MM.1S (cell line): Measurements from ENCODE around the gene CCR2.

Source experiments
- EZH2 ChIP-seq: fragments of 300-600 bp; sonication (generic); optimal IDR thresholded peaks from 2 replicates; pipeline ENCODE3; 2017; ENCODE audit warnings: low read depth, mild to moderate bottlenecking, antibody characterized with exemption, low read length, mixed read lengths
- EZH2phosphoT487 ChIP-seq: fragments of 300-600 bp; sonication (generic); IDR thresholded peaks from 2 replicates; pipeline ENCODE4 v1.6.1; 2018; ENCODE audit warnings: antibody characterized with exemption, low read length
- TF ChIP-seq, protein P1 (sequence below): fragments of 300-600 bp; sonication (generic); IDR thresholded peaks from 2 replicates; pipeline ENCODE4 v1.5.1; 2016; ENCODE audit warnings: antibody characterized with exemption, low read length, mixed read lengths

DNA sequence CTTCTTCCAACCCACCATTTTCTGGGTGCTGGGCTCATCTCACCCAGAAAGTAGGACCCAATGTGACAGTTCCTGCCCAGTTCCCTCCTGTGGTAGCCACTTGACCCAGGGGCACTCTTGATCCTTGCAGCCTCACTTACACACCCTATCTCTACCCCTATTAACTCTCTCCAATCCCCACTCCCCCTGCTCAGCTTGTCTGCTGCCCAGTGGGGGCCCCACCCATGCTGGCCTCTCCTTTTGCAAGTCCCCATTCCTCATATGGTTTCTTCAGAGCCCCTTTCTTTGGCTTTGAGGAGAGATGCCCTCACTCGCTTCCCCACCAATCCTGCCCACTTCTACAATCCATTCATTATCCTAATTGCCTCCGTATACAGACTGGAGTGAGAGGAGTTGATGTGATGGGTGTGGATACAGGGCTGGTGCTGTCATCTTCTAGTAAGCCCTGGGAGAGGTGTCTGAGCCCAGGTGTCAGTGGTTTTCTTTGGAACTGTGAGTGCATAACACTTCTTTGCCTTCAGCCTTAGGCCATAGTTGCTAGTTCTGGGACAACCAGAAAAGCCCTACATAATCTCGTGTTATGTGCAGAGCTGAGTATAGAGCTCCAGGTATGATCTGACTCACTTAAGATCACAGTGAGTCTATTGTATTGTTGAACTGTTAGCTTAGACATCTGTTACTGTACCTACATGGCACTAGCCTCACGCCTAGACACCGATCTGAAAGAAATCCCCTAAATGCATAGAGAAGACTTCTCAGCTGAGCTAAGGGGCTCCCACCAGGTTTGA, 12.0 kb downstream of the CCR2 start:
- no peak for TF ChIP-seq EZH2
- TF ChIP-seq, protein P1, sequence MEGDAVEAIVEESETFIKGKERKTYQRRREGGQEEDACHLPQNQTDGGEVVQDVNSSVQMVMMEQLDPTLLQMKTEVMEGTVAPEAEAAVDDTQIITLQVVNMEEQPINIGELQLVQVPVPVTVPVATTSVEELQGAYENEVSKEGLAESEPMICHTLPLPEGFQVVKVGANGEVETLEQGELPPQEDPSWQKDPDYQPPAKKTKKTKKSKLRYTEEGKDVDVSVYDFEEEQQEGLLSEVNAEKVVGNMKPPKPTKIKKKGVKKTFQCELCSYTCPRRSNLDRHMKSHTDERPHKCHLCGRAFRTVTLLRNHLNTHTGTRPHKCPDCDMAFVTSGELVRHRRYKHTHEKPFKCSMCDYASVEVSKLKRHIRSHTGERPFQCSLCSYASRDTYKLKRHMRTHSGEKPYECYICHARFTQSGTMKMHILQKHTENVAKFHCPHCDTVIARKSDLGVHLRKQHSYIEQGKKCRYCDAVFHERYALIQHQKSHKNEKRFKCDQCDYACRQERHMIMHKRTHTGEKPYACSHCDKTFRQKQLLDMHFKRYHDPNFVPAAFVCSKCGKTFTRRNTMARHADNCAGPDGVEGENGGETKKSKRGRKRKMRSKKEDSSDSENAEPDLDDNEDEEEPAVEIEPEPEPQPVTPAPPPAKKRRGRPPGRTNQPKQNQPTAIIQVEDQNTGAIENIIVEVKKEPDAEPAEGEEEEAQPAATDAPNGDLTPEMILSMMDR: no peak
- no peak for TF ChIP-seq EZH2phosphoT487
